Caco-2 (cell line): ENCODE measurements around the gene SIN3B. TPM values are rescaled to one million over a fixed set of nuclear protein-coding genes. Genes with fewer than 3 reads are reported as not detected.

Source experiments
- BruUV-seq: library from RNA; stranded (reverse); fragments of 400-500 nt; replicated peaks from 2 replicates; lab custom pipeline; 2021; lab: Mats Ljungman, UMichigan
- CTCF ChIA-PET: fragments of 300-600 bp; sonication (Branson Sonifier 250); formaldehyde crosslinking; loops from one replicate; lab custom pipeline; 2022; ENCODE audit warnings: antibody characterized with exemption; lab: Charles Lee
- POLR2A ChIA-PET: fragments of 300-600 bp; sonication (Branson Sonifier 250); formaldehyde crosslinking; loops from one replicate; lab custom pipeline; 2022; ENCODE audit warnings: antibody characterized with exemption; lab: Charles Lee
- DNase-seq, 2 experiments: peaks; one replicate each; pipeline versions ENCODE4 v3.0.0 to v3.0.0-alpha.2; 2020 to 2022
- H3K27me3 ChIP-seq: replicated peaks from 2 replicates; pipeline ENCODE4 v1.6.0; 2011; ENCODE audit warnings: low read length; ENCODE audit not compliant: control insufficient read depth, insufficient read depth
- H3K36me3 ChIP-seq: 2 replicates; pipeline ENCODE4 v1.5.1; 2011; ENCODE audit warnings: low read length; ENCODE audit not compliant: control insufficient read depth, insufficient read depth
- H3K4me1 ChIP-seq: fragments of 250-450 bp; sonication (Bioruptor Pico); 2 replicates; pipeline ENCODE4 v1.5.1; 2020; ENCODE audit warnings: mild to moderate bottlenecking
- H3K4me3 ChIP-seq: 2 replicates; pipeline ENCODE4 v1.5.1; 2011; ENCODE audit warnings: low read depth, mild to moderate bottlenecking, control low read depth, low read length
- H3K9me3 ChIP-seq: fragments of 250-450 bp; sonication (Bioruptor Pico); 2 replicates; pipeline ENCODE4 v1.5.1; 2020; ENCODE audit warnings: mild to moderate bottlenecking, moderate library complexity
- H3K27ac Mint-ChIP-seq: one replicate; pipeline ENCODE4 v1.8.0; 2022; ENCODE audit warnings: mixed read lengths; ENCODE audit not compliant: unreplicated experiment
- H3K27me3 Mint-ChIP-seq: one replicate; pipeline ENCODE4 v1.8.0; 2022; ENCODE audit warnings: mixed read lengths; ENCODE audit not compliant: insufficient read depth, unreplicated experiment
- H3K36me3 Mint-ChIP-seq: one replicate; pipeline ENCODE4 v1.8.0; 2022; ENCODE audit warnings: mild to moderate bottlenecking, mixed read lengths; ENCODE audit not compliant: insufficient read depth, unreplicated experiment
- H3K4me1 Mint-ChIP-seq: one replicate; pipeline ENCODE4 v1.8.0; 2022; ENCODE audit warnings: low read depth, mixed read lengths; ENCODE audit not compliant: unreplicated experiment
- H3K4me3 Mint-ChIP-seq: one replicate; pipeline ENCODE4 v1.8.0; 2022; ENCODE audit warnings: mild to moderate bottlenecking, moderate library complexity, mixed read lengths; ENCODE audit not compliant: unreplicated experiment
- H3K9me3 Mint-ChIP-seq: one replicate; pipeline ENCODE4 v1.8.0; 2022; ENCODE audit warnings: mixed read lengths; ENCODE audit not compliant: unreplicated experiment
- intact Hi-C: fragments of 100-400 bp; cut with micrococcal nuclease; formaldehyde crosslinking; loops from one replicate; pipeline ENCODE4 v1.10.0; 2022; ENCODE audit not compliant: unreplicated experiment
- total RNA-seq: library from RNA; stranded (reverse); gene quantifications from 2 replicates; pipeline ENCODE4 v1.2.3, GENCODE V29; 2022
- TF ChIP-seq, protein P1 (sequence below), 2 experiments: fragments of 200-600 bp in 1 of 2; IDR thresholded peaks; 1 replicate in 1 of 2; 2 replicates in 1 of 2; pipeline versions ENCODE4 v1.5.1 to v1.8.0; 2011 to 2022; ENCODE audit warnings: antibody characterized with exemption in 1 of 2, control low read depth in 1 of 2, inconsistent platforms in 1 of 2, low read depth in 1 of 2, low read length in 1 of 2, mild to moderate bottlenecking in 1 of 2, moderate library complexity in 1 of 2; ENCODE audit not compliant: insufficient read depth in 1 of 2, severe bottlenecking in 1 of 2, unreplicated experiment in 1 of 2

The SIN3B gene
- total RNA-seq, 1 experiment from 2014 or later, result 56.9 TPM

DNA sequence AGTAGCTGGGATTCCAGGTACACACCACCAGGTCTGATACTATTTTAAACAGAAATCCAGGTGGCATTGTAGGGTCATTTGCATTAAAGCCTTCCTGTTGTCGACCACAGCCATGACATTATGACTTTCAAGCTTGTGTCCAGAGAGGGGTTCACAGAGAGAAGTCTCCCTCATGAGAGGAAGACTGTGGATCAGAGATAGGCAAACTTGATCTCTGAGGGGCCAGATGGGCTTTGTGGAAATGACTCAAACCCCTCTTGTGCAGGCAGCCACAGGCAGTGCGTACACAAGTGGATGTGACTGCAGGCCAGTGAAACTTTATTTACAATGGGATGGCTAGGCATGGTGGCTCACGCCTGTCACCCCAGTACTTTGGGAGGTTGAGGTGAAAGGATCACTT is 31.8 kb downstream of the SIN3B start:
- no peak overlapping the region for H3K27ac Mint-ChIP-seq
- BruUV-seq, result no TSS peak
- ChIA-PET CTCF (no interaction called here), POLR2A (no interaction called here)
- Histone ChIP-seq H3K36me3 (0 out of 2 replicates have a peak, but pooled peaks cover 1% of the 10 kb centered on the region), H3K4me1 (no peaks in the 10 kb centered on the region), H3K27me3 (no peaks in the 10 kb centered on the region), H3K4me3 (no peak overlapping the region), H3K9me3 (no peaks in the 10 kb centered on the region)
- peaks cover 43% of the 10 kb centered on the region for H3K36me3 Mint-ChIP-seq
- TF ChIP-seq, protein P1, sequence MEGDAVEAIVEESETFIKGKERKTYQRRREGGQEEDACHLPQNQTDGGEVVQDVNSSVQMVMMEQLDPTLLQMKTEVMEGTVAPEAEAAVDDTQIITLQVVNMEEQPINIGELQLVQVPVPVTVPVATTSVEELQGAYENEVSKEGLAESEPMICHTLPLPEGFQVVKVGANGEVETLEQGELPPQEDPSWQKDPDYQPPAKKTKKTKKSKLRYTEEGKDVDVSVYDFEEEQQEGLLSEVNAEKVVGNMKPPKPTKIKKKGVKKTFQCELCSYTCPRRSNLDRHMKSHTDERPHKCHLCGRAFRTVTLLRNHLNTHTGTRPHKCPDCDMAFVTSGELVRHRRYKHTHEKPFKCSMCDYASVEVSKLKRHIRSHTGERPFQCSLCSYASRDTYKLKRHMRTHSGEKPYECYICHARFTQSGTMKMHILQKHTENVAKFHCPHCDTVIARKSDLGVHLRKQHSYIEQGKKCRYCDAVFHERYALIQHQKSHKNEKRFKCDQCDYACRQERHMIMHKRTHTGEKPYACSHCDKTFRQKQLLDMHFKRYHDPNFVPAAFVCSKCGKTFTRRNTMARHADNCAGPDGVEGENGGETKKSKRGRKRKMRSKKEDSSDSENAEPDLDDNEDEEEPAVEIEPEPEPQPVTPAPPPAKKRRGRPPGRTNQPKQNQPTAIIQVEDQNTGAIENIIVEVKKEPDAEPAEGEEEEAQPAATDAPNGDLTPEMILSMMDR (IDR thresholded peaks at IDR 0.05; ENCODE audit: insufficient read depth in 1 of 2, low read depth in 1 of 2, low read length in 1 of 2, severe bottlenecking in 1 of 2, unreplicated experiment in 1 of 2), result no peak
- H3K27me3 Mint-ChIP-seq, result no peaks in the 10 kb centered on the region
- no peak overlapping the region for H3K4me3 Mint-ChIP-seq
- no peaks in the 10 kb centered on the region for H3K4me1 Mint-ChIP-seq
- intact Hi-C loops, result no loop called here
- no peaks in the 10 kb centered on the region for H3K9me3 Mint-ChIP-seq
- no peak for DNase-seq

DNA sequence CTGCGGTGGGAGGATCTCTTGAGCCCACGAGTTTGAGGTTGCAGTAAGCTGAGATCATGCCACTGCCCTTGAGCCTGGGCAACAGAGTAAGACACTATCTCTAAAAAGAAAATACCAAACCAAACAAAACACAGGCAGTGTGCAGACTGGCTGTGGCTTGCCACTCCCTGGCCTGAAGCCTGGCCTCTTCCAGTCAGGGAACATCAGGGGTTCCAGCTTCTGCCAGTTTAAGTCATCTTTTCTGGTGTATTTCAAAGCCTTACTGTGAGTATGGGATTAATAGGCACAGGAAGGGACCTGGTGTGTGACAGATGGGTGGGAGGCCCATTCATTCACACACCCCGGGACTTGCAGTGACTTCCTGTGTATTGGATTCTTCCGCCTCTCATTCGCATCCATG is 32.6 kb downstream of the SIN3B start:
- intact Hi-C loops, result no loop called here
- Histone ChIP-seq H3K4me1 (no peaks in the 10 kb centered on the region), H3K36me3 (0 out of 2 replicates have a peak, but pooled peaks cover 1% of the 10 kb centered on the region), H3K27me3 (no peaks in the 10 kb centered on the region), H3K4me3 (no peak overlapping the region), H3K9me3 (no peaks in the 10 kb centered on the region)
- DNase-seq, result no peak
- H3K27ac Mint-ChIP-seq, result no peak overlapping the region
- no peaks in the 10 kb centered on the region for H3K9me3 Mint-ChIP-seq
- H3K4me3 Mint-ChIP-seq, result no peak overlapping the region
- POLR2A ChIA-PET, result no interaction called here
- no peaks in the 10 kb centered on the region for H3K27me3 Mint-ChIP-seq
- no peaks in the 10 kb centered on the region for H3K4me1 Mint-ChIP-seq
- H3K36me3 Mint-ChIP-seq, result peaks cover 44% of the 10 kb centered on the region
- TF ChIP-seq, protein P1 (IDR thresholded peaks at IDR 0.05; ENCODE audit: insufficient read depth in 1 of 2, low read depth in 1 of 2, low read length in 1 of 2, severe bottlenecking in 1 of 2, unreplicated experiment in 1 of 2), result no peak
- no TSS peak for BruUV-seq
- CTCF ChIA-PET, result no interaction called here

DNA sequence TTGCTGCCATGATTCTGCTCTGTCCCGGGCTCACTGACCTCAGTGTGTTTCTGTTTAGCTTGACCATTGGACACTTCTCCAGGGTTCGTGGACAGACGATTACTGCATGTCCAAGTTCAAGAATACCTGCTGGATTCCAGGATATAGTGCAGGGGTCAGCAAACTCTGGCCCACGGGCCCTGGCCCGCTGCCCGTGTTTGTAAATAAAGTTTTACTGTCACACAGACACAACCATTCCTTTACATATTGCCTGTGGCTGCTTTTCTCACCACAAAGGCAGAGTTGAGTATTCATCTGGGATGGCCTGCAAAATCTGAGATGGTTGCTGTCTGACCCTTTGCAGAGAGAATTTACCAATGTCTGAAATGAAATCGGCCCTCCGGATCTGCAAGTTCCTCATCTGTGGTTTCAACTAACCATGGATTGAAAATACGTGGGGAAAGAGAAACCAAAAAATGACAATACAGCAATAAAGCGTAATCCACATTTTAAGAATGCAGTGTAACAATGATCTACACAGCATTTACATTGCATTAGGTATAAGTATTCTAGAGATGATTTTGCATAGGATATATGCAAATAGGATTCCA is 33.7 kb downstream of the SIN3B start:
- Histone ChIP-seq H3K4me1 (no peaks in the 10 kb centered on the region), H3K36me3 (0 out of 2 replicates have a peak, but pooled peaks cover 1% of the 10 kb centered on the region), H3K4me3 (no peak overlapping the region), H3K9me3 (no peaks in the 10 kb centered on the region), H3K27me3 (no peaks in the 10 kb centered on the region)
- intact Hi-C loops, result no loop called here
- H3K27ac Mint-ChIP-seq, result no peak overlapping the region
- no TSS peak for BruUV-seq
- H3K36me3 Mint-ChIP-seq, result peaks cover 34% of the 10 kb centered on the region
- no peak overlapping the region for H3K4me3 Mint-ChIP-seq
- H3K27me3 Mint-ChIP-seq, result no peaks in the 10 kb centered on the region
- no peaks in the 10 kb centered on the region for H3K4me1 Mint-ChIP-seq
- DNase-seq, result no peak
- POLR2A ChIA-PET, result no interaction called here
- TF ChIP-seq, protein P1 (IDR thresholded peaks at IDR 0.05; ENCODE audit: insufficient read depth in 1 of 2, low read depth in 1 of 2, low read length in 1 of 2, severe bottlenecking in 1 of 2, unreplicated experiment in 1 of 2), result no peak
- CTCF ChIA-PET, result no interaction called here
- no peaks in the 10 kb centered on the region for H3K9me3 Mint-ChIP-seq
